Subcutaneous abdominal adipose tissue (tissue), 5 donors: ENCODE data around the gene CEP350.
A peak's percentile ranks its signal among the peaks of the same experiment; 100 is the strongest.
"Not testable (repeated sequence)": the region's sequence is repeated elsewhere in the genome, so short reads cannot be mapped to it uniquely, and the experiment has no call there.

Source experiments
- H3K27ac ChIP-seq: one replicate; pipeline ENCODE4 v1.7.0; 2013; ENCODE audit warnings: low read depth, mild to moderate bottlenecking, inconsistent platforms, low read length, moderate library complexity
- H3K27me3 ChIP-seq, 5 donors: one replicate each; pipeline ENCODE4 v1.7.0; 2013; ENCODE audit warnings: low read length in 5 of 5, inconsistent platforms in 1 of 5; ENCODE audit not compliant: control insufficient read depth in 5 of 5, insufficient read depth in 4 of 5
- H3K36me3 ChIP-seq, 5 donors: one replicate each; pipeline ENCODE4 v1.7.0; 2013; ENCODE audit warnings: low read length in 5 of 5; ENCODE audit not compliant: control insufficient read depth in 5 of 5, insufficient read depth in 5 of 5
- H3K4me1 ChIP-seq, 5 donors: one replicate each; pipeline ENCODE4 v1.7.0; 2013; ENCODE audit warnings: low read length in 5 of 5, mild to moderate bottlenecking in 3 of 5, moderate library complexity in 1 of 5; ENCODE audit not compliant: control insufficient read depth in 5 of 5, insufficient read depth in 5 of 5
- H3K4me3 ChIP-seq, 5 donors: one replicate each; pipeline ENCODE4 v1.7.0; 2013; ENCODE audit warnings: low read length in 5 of 5, low read depth in 1 of 5
- H3K9ac ChIP-seq, 5 donors: one replicate each; pipeline ENCODE4 v1.7.0; 2013; ENCODE audit warnings: low read length in 5 of 5, mild to moderate bottlenecking in 4 of 5, moderate library complexity in 3 of 5
- H3K9me3 ChIP-seq, 5 donors: one replicate each; pipeline ENCODE4 v1.7.0; 2013; ENCODE audit warnings: low read length in 5 of 5; ENCODE audit not compliant: control insufficient read depth in 5 of 5
- donor health status: healthy.
- donor health status: healthy.
- donor health status: healthy.
- donor health status: healthy.
- donor health status: healthy.

Gene CEP350

GRCh38 chr1:179984942-179985341, 30.3 kb downstream of the CEP350 start:
- no peak overlapping the region for H3K4me3 ChIP-seq
- H3K36me3 ChIP-seq = peaks cover 0 to 2% (median 0%) of the 10 kb centered on the region in 5 donors
- peaks cover 0 to 5% (median 0%) of the 10 kb centered on the region in 5 donors for H3K4me1 ChIP-seq
- no peaks in the 10 kb centered on the region for H3K27me3 ChIP-seq
- no peak overlapping the region for H3K27ac ChIP-seq
- no peak overlapping the region for H3K9ac ChIP-seq
- no peaks in the 10 kb centered on the region for H3K9me3 ChIP-seq

DNA sequence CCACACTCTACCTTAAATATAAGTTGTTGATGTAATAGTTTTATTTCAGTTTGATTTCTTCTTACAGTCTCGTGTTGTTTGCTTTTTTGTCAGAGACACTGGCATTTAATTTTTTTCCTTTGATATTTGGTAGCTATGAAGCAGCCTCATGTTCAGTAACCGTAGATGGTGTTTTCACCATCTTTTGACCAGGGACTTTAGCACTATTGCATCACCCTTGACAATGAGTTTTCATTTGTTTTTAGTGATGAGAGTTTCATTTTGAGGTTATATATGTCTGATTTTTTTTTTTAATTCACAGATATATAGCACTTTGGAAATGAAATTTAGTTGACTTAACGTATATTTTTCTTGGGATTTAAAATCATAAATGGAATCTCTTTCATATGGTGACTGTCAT, 36.2 kb downstream of the CEP350 start:
- Histone ChIP-seq H3K36me3 (peaks cover 3 to 21% (median 10%) of the 10 kb centered on the region in 5 donors), H3K9me3 (no peaks in the 10 kb centered on the region), H3K4me1 (peaks cover 0 to 5% (median 0%) of the 10 kb centered on the region in 5 donors), H3K27ac (no peak overlapping the region), H3K27me3 (no peaks in the 10 kb centered on the region), H3K4me3 (no peak overlapping the region), H3K9ac (no peak overlapping the region)

DNA sequence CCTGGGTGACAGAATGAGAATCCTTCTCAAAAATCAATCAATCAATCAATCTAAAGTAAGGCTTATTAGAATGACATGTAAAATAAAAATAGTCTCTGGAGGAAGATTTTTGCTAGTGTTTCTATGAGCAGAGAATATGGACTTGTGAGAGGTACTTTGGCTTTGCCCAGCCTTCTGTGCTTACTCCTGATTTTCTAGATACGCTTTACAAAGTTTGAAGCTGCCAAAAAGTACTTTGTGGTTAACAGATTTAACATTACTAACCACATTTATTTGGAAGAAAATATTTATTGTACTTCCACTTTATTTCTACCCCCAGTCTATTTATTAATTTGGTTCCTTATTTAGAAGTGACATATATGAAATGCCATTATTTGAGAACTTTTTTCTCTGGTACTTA, 41.0 kb downstream of the CEP350 start:
- Histone ChIP-seq H3K4me3 (no peak overlapping the region), H3K4me1 (no peaks in the 10 kb centered on the region), H3K9ac (no peak overlapping the region), H3K36me3 (peaks cover 11 to 29% (median 21%) of the 10 kb centered on the region in 5 donors), H3K9me3 (no peaks in the 10 kb centered on the region), H3K27me3 (no peaks in the 10 kb centered on the region), H3K27ac (no peak overlapping the region)

- Histone ChIP-seq H3K36me3 (peaks cover 11 to 28% (median 20%) of the 10 kb centered on the region in 5 donors), H3K9me3 (no peaks in the 10 kb centered on the region), H3K4me3 (no peak overlapping the region), H3K4me1 (no peaks in the 10 kb centered on the region), H3K27me3 (no peaks in the 10 kb centered on the region), H3K9ac (no peak overlapping the region), H3K27ac (no peak overlapping the region)
Measured at GRCh38 chr1:179996099-179996498, 41.5 kb downstream of the CEP350 start.

- Histone ChIP-seq H3K27ac (no peak overlapping the region), H3K4me1 (no peaks in the 10 kb centered on the region), H3K27me3 (no peaks in the 10 kb centered on the region), H3K36me3 (peaks cover 8 to 23% (median 17%) of the 10 kb centered on the region in 5 donors), H3K9ac (no peak overlapping the region), H3K4me3 (no peak overlapping the region), H3K9me3 (no peaks in the 10 kb centered on the region)
Measured at GRCh38 chr1:180000575-180000974, 46.0 kb downstream of the CEP350 start.

DNA sequence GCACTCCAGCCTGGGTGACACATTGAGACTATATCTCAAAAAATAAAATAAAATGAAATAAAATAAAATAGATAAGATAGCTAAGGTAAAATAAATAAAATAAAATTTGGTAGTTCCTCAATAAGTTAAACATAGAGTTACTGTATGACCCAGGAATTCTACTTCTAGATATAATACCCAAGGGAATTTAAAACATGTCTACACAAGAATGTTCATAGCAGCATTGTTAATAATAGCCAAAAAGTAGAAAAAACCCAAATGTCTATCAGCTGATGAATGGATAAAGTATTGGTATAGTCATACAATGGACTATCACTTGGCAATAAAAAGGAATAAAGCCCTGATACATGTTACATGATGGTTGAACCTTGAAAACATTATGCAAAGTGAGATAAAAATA, 47.8 kb downstream of the CEP350 start:
- peaks cover 0 to 3% (median 0%) of the 10 kb centered on the region in 5 donors for H3K9me3 ChIP-seq
- peaks cover 7 to 24% (median 14%) of the 10 kb centered on the region in 5 donors for H3K36me3 ChIP-seq
- no peaks in the 10 kb centered on the region for H3K27me3 ChIP-seq
- H3K4me3 ChIP-seq = no peak overlapping the region
- no peaks in the 10 kb centered on the region for H3K4me1 ChIP-seq
- no peak overlapping the region for H3K27ac ChIP-seq
- no peak overlapping the region for H3K9ac ChIP-seq

- no peaks in the 10 kb centered on the region for H3K27me3 ChIP-seq
- peaks cover 0 to 3% (median 0%) of the 10 kb centered on the region in 5 donors for H3K9me3 ChIP-seq
- no peak overlapping the region for H3K27ac ChIP-seq
- no peak overlapping the region for H3K4me3 ChIP-seq
- peaks cover 7 to 24% (median 15%) of the 10 kb centered on the region in 5 donors for H3K36me3 ChIP-seq
- H3K9ac ChIP-seq = no peak overlapping the region
- no peaks in the 10 kb centered on the region for H3K4me1 ChIP-seq
Measured at GRCh38 chr1:180003026-180003695, 48.6 kb downstream of the CEP350 start.

- not testable (repeated sequence) for H3K27ac ChIP-seq, H3K4me1 ChIP-seq
- peaks cover 7 to 23% (median 11%) of the 10 kb centered on the region in 5 donors for H3K36me3 ChIP-seq
Measured at GRCh38 chr1:180006762-180007161, 52.2 kb downstream of the CEP350 start.

GRCh38 chr1:180020017-180020416, 65.4 kb downstream of the CEP350 start:
- H3K36me3 ChIP-seq = peaks cover 37 to 65% (median 47%) of the 10 kb centered on the region in 5 donors
- no peak overlapping the region for H3K4me3 ChIP-seq
- H3K9me3 ChIP-seq = no peaks in the 10 kb centered on the region
- no peaks in the 10 kb centered on the region for H3K27me3 ChIP-seq
- peaks cover 0 to 8% (median 0%) of the 10 kb centered on the region in 5 donors for H3K4me1 ChIP-seq
- H3K27ac ChIP-seq = no peak overlapping the region
- H3K9ac ChIP-seq = no peak overlapping the region

More at GRCh38 chr1:180006762-180007161, 52.2 kb downstream of the CEP350 start:
- H3K9ac ChIP-seq, H3K9me3 ChIP-seq, H3K27me3 ChIP-seq, H3K4me3 ChIP-seq: not testable (repeated sequence)

GRCh38 chr1:180026556-180026955, 71.9 kb downstream of the CEP350 start:
- no peaks in the 10 kb centered on the region for H3K27me3 ChIP-seq

More at GRCh38 chr1:180026556-180026955, 71.9 kb downstream of the CEP350 start:
- H3K9me3 ChIP-seq = no peaks in the 10 kb centered on the region
- peaks cover 18 to 49% (median 28%) of the 10 kb centered on the region in 5 donors for H3K36me3 ChIP-seq
- peaks cover 0 to 12% (median 4%) of the 10 kb centered on the region in 5 donors for H3K4me1 ChIP-seq
- H3K4me3 ChIP-seq = no peak overlapping the region
- peak overlapping the region; percentile 82 for H3K27ac ChIP-seq
- no peak overlapping the region for H3K9ac ChIP-seq
